GM19193 (cell line): ENCODE results near the gene LAMTOR2.

Experiments used
- POLR2A ChIP-seq: IDR thresholded peaks from 4 replicates; pipeline ENCODE4 v1.6.1; 2011; ENCODE audit not compliant: insufficient read depth, insufficient read length; ENCODE audit errors: extremely low read depth

Gene LAMTOR2

DNA sequence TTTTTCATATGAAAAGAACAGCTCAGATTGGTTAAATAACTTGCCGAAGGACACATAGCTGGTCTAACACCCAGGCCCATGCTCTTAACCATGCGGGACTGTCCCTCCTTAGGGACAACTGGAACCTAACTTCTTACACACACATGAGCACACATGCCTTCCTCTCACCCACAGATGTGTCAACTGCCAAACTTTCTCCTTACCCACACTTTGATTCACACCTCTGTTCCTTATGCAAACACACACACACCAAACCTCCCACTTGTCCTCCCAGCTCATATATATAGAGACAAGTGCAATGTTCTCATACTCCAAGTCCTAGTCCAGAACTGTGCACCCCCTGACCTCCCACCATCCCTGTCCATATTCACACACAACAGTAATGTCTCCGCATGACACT is 10.6 kb downstream of the LAMTOR2 start:
- TF ChIP-seq POLR2A, result no peak

DNA sequence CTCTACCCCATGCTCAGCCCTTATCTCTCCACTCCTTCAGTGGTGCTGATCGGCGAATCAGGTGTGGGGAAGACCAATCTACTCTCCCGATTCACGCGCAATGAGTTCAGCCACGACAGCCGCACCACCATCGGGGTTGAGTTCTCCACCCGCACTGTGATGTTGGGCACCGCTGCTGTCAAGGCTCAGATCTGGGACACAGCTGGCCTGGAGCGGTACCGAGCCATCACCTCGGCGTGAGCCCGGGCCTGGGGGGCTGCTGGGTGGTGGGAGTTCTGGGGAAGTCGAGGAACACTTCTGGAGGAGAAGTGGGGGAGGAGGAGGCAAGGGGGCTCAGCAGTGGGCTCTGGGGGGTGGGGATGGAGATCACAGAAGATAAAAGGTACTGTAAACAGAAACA is 11.3 kb downstream of the LAMTOR2 start:
- no peak for TF ChIP-seq POLR2A

DNA sequence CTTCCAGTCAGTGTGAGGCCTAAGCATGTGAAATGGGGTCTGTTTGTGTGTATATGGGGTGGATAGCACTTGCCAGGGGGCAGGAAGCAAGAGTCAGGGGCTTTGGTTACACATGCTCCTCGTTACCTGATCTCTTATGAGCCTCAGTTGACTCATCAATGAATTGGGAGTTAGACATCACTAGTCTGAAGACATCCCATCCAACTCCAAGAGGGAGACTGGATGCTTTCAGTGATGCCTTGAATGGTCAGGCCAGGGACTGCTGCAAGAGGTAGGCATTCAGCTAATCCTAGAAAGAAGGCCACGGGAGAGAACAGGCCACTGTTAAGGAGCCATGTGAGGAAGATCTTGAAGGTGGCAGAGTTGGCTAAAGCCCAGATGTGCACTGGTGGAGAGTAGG is 12.7 kb downstream of the LAMTOR2 start:
- TF ChIP-seq POLR2A, result no peak

DNA sequence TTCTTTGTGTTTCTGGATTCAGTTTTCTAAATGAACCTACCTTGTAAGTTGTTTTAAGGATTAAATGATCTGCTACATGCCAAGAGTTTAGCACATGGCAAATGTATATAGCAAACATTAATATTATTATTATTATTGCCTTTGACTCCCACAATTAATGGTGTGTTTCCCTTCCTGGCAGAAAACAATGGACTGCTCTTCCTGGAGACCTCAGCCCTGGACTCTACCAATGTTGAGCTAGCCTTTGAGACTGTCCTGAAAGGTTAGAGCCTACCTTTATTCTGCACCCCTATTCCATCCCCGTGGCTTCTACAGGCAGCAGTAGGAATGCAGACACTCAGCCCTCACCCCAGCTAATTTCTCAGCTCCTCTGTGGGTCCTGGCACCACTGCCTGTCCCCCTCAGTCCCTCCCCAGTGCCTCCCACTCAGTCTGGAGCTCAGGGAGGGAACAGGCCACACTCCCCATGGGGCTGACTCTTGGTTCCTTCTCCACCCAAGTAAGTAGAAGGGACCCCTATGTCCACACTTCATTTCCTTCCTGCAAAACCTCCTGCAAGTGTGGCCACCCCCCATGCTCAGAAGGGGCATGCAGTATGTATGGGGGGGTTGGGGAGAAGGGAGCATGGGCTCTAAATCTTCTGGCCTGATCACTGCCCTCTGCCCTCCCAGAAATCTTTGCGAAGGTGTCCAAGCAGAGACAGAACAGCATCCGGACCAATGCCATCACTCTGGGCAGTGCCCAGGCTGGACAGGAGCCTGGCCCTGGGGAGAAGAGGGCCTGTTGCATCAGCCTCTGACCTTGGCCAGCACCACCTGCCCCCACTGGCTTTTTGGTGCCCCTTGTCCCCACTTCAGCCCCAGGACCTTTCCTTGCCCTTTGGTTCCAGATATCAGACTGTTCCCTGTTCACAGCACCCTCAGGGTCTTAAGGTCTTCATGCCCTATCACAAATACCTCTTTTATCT is 15.2 kb downstream of the LAMTOR2 start:
- no peak for TF ChIP-seq POLR2A

DNA sequence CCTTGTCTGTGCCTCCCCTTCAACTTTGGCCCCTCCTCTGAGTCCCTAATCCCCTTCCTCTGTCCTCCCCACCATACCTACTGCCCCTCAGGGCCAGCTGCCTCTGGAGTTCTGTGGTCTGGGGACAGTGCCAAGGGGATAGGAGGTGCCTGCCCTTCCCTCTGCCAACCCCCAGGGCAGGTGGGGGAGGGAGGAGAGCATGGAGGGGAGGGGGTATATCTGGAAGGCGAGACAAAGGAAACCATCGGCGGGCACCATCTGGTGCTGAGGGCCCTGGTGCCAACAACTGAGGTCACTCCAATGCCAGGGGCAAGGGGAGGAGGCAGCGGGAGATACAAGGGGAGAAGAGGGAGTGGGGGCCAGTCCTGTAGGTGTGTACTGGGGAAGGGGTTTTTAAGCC is 16.0 kb downstream of the LAMTOR2 start:
- no peak for TF ChIP-seq POLR2A

DNA sequence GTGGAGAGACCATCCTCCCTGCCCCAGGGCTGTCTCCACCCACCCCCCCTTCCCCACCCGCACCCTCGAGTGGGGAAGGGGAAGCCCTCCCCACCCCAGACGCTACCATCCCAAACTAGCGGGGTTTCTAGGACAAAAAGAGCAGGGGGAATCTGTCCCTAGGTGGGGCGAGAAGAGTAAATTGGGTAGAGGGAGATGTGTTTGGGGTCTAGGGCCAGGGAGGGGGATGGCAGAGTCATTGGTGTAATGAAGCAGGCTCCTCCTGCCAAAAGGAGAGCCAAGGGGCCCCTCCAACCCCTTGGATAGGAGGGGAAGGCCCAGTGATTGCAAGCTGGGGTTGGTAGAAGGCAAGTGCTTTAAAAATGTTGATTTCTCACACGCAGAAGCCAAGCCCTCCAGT is 17.7 kb downstream of the LAMTOR2 start:
- no peak for TF ChIP-seq POLR2A

DNA sequence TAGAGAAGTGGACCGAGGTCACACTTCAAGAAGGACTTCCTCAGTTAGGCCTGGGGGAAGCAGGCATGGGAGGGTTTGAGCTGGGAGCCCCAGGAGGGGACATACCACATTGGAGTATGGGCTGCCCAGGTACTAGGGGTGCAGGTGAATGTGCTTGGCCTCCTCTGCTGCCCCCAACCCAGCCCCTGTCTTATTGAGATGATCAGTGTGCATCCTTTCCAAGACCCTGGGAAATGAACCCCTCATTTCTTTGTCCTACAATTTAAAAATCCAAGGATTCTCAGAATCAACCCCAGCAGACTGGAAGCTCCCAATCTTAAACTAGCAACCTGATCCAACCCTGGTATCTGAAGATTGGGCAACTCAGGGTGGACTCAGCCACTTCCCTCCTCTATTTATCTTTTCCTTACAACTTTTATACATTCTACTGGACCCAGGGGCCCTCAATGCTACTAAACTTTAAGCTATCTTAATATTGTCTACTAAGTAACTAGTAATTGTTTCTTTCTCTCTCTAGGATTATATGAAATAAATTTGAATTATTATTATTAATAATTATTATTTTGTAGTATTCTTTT is 18.6 kb downstream of the LAMTOR2 start:
- no peak for TF ChIP-seq POLR2A

DNA sequence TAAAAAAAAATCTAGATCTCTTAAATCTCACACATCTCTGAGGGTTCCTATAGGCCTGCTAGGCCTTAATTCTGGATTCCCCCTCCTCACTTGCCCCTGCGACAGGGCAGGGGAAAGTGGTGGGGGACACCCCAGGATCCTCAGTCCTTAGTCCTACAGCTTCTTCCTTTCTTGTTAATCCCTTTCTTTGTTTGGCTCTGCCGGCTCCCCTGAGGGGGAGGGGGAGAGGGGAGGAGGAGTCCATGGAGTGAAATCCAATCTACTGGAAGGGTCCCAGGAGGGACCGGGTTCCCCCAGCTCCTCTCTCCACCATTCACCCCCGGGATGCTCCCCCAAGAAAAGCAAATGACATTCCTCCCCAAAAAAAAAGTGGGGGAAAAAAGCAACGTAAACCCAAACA is 19.2 kb downstream of the LAMTOR2 start:
- TF ChIP-seq POLR2A, result no peak

DNA sequence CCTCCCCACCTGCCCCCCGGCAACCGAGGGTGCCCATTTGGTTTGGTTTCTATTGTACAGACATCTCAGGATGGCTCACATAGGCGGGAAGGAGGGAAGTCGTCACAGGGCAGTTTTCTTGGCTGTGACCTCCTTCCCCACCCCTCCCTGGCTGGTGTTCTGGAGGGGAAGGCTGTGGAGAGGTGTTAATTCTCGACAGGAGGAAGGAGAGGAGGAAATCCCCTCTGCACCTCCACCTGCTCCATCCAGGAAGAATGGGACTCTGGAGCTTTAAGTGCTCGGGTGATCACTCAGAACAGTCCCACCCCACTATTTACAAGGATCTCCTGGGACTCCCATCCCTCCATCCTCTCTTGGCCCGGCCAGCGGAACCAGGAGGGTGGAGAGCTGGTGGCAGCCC is 20.1 kb downstream of the LAMTOR2 start:
- TF ChIP-seq POLR2A, result no peak

DNA sequence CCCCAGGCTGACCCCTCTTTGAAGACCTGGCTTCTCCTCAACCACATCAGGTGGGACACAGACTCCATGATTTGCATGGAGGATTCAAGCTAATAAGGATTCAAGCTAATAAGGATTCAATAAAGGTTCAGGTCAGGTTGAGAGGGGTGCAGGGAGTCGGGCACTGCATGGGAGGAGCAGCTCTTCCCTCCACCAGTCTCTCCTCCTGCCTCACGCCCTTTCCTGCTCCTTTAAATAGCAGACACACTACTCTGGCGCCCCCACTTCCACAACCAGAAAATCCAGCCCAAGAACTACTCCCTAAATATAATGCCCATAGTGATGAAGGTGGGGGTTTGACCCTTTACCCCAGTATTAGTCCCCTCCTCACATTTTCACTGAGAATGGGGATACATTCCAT is 20.6 kb downstream of the LAMTOR2 start:
- TF ChIP-seq POLR2A, result no peak

DNA sequence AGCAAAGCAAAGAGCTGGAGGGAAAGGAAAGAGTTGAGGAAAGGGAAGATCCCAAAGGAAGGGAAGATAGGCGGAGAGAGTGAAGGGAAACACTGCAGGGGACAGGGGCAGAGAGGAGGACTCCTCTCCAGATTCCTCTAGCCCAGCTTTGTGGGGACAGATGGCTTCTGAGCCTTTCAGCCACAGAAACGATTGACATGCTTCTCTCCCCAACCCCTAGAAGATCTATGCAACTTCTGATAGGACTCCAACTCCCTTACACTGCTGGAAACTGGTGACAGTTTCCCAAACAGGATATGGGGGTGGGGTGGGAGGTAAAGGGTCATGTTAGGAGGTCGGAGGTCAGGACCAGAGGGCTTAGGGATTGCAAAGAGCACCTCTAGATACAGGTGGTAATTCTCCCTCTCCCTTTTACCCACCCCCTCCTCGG is 21.2 kb downstream of the LAMTOR2 start:
- no peak for TF ChIP-seq POLR2A

DNA sequence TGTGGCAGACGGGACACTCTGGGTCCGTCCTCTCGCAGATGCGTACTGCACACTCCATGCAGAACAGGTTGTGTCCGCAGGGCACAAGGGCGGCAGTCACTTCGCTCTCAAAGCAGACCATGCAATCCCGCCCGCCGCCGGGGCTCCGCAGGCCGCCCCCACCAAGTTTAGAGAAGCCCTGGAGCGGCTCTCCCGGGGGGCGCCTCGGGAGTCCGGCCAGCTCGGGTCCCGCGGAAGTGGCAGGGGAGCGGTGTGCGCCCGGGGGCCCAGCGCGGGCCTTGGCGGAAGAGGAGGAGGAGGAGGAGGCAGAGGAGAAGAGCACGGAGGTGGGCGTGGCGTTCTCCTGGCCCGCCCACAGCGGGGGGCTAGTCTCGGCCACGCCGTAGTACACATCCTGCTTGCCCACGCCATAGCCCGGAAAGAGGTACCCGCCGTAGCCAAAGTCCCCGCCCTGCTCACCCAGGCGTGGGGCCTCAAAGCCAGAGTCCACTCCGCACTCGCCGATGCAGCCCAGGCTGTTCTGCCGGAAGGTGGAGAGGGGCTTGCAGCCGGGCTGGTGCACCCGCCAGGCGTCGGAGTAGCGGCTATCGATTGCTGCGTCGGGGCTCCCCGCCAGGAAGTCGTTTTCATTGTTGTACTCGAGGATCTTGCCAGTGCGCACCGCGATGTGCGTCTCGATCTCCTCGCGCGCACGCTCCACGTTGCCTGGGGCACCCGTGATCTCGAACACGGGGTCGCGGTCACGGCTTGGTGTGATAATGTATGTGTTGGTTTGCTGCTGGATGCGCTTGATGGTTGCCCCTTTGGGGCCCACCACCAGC is 22.2 kb downstream of the LAMTOR2 start:
- TF ChIP-seq POLR2A, result peak; percentile 61

DNA sequence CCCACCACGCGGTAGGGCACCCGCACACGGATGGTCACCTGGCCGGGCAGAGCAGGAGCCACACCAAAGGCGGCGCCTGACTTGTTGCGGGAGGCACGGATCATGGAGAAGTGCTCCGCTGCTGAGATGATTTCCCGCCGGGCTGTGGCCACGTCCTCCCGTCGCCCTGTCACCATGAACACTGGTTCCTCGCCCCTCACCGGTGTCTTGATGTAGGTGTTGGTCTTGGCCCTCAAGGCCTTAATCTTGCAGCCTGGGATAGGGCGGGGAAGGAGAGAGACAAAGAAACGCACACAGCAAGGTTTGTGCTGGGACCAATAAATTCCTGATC is 22.8 kb downstream of the LAMTOR2 start:
- TF ChIP-seq POLR2A, result no peak

DNA sequence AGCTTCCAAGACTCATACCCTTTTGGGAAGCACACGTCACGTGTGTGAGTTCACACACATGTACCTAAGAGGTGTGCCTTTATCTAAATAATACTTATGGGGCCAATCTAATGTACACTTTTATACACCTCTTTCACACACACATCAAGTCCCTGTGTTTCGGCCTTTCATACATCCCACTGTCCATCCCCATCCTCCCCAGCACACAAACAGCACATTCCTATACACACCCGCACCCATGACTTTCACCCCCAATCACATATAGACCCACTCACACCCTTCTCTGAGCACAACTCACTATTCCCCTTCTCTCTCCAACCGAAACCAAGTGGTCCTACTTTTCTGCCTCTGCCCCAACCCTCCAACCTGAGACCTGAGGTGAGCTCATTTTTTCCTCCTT is 24.1 kb downstream of the LAMTOR2 start:
- TF ChIP-seq POLR2A, result no peak

DNA sequence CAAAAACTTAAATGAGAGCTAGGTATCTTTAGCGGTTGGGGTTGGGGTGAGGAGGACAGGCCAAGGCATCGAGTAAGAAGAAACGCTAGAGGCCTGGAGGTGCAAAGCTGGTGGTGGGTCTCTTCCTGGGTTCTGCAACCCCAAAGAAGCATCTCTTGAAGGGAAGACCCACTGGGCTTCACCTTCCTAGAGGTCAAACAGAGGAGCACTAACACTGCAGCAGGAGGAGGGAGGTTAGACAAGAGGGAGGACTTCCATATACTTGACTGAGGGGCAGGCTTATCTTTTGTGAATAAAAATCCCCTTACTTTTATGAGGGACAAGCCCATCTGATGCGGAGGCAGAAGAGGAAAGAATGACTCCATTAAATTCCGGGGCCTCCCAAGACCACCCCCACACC is 25.2 kb downstream of the LAMTOR2 start:
- no peak for TF ChIP-seq POLR2A
